ENCODE data around the gene LEMD2. TPM values are rescaled to one million over a fixed set of nuclear protein-coding genes. Genes with fewer than 3 reads are reported as not detected.

Gene LEMD2
- total RNA-seq, 1 donor from 2014 or later, result 88.0 TPM

- Mint-ChIP-seq H3K27me3 (peaks cover 6% of the 10 kb centered on the region), H3K27ac (no peak overlapping the region), H3K4me1 (peaks cover 7% of the 10 kb centered on the region), H3K9me3 (no peaks in the 10 kb centered on the region), H3K36me3 (ENCODE audit: low read depth) (no peaks in the 10 kb centered on the region), H3K4me3 (no peak overlapping the region)
- ChIA-PET CTCF (no interaction called here), POLR2A (no interaction called here)
- intact Hi-C loops (cut with micrococcal nuclease), result no loop called here
- no peak for ATAC-seq (ENCODE audit: low read depth)
- TF ChIP-seq CTCF (IDR thresholded peaks at IDR 0.05), result no peak
- DNase-seq, result no peak
Observed at GRCh38 chr6:33755070-33755869, 33.7 kb downstream of the LEMD2 start.

- ChIA-PET POLR2A (no interaction called here), CTCF (interaction anchor here (1.0 kb wide), 1 partner anchor 10 kb away, joined by 3 read pairs; no protein-coding TSS in a partner anchor)
- H3K27me3 Mint-ChIP-seq, result peaks cover 6% of the 10 kb centered on the region
- TF ChIP-seq CTCF (IDR thresholded peaks at IDR 0.05), result no peak
- ATAC-seq (ENCODE audit: low read depth), result no peak
- H3K27ac Mint-ChIP-seq, result no peak overlapping the region
- DNase-seq, result no peak
- H3K4me3 Mint-ChIP-seq, result no peak overlapping the region
- no peaks in the 10 kb centered on the region for H3K36me3 Mint-ChIP-seq (ENCODE audit: low read depth)
- H3K4me1 Mint-ChIP-seq, result peaks cover 7% of the 10 kb centered on the region
- intact Hi-C loops (cut with micrococcal nuclease), result no loop called here
- H3K9me3 Mint-ChIP-seq, result no peaks in the 10 kb centered on the region
Observed at GRCh38 chr6:33754222-33754621, 34.7 kb downstream of the LEMD2 start.

GRCh38 chr6:33752646-33753015, 36.3 kb downstream of the LEMD2 start:
- intact Hi-C loops (cut with micrococcal nuclease), result no loop called here
- no peak overlapping the region for H3K27ac Mint-ChIP-seq
- H3K4me3 Mint-ChIP-seq, result no peak overlapping the region
- ATAC-seq (ENCODE audit: low read depth) (no peak), DNase-seq (no peak)
- no peaks in the 10 kb centered on the region for H3K36me3 Mint-ChIP-seq (ENCODE audit: low read depth)
- CTCF ChIA-PET, result no interaction called here
- H3K9me3 Mint-ChIP-seq, result no peaks in the 10 kb centered on the region
- no peak for TF ChIP-seq CTCF (IDR thresholded peaks at IDR 0.05)
- peaks cover 7% of the 10 kb centered on the region for H3K4me1 Mint-ChIP-seq
- peaks cover 10% of the 10 kb centered on the region for H3K27me3 Mint-ChIP-seq
- POLR2A ChIA-PET, result no interaction called here

GRCh38 chr6:33751771-33752645, 36.9 kb downstream of the LEMD2 start:
- Mint-ChIP-seq H3K9me3 (no peaks in the 10 kb centered on the region), H3K27ac (no peak overlapping the region), H3K4me1 (peaks cover 7% of the 10 kb centered on the region), H3K36me3 (ENCODE audit: low read depth) (no peaks in the 10 kb centered on the region), H3K4me3 (no peak overlapping the region), H3K27me3 (peaks cover 11% of the 10 kb centered on the region)
- DNase-seq (no peak), ATAC-seq (ENCODE audit: low read depth) (no peak)
- POLR2A ChIA-PET, result no interaction called here
- no peak for TF ChIP-seq CTCF (IDR thresholded peaks at IDR 0.05)
- intact Hi-C loops (cut with micrococcal nuclease), result no loop called here
- CTCF ChIA-PET, result no interaction called here

Data from activated B cell treated with CpG ODN at 0.5 μM for 24 hours (primary cell).